Measurements from ENCODE around the gene F10.

Gene F10

DNA sequence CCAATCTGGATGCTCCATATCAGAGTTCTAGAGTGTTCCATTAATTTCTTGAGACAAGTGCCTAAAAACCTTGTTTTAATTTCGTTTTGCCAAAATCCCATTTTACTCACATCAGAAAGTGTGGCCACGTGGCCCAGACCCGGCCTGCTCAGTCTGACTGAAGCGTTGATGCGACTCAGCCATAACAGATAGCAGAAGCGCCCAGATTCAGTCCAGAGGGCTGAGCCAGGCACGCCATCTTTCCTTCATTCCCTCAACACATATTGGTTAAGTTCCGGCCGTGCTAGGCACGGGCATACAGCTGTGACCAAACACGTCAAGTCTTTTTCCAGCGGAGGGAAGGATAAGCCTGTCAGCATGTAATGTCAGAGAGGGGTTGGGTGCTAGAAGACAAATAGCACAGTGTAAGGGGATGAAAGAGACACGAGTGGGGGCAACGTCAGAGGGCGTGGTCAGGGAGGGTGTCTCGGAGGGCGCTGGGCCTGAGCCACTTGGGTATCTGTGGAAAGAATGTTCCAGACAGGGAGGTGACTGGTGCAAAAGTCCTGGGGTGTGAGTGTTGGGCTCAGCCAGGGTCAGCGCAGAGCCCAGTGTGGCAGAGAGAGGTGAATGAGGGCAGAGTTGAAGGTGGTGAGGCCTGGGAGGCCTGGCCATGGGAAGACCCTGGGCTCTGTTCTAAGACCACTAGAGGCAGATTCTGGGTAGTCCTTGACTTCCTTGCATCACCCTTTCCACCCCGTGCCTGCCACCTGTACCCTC, 3.1 kb downstream of the F10 start:
- DNase-seq (ENCODE audit: low spot score in 2 of 2) (no peak), ATAC-seq (no peak)
- Mint-ChIP-seq H3K27ac (no peak overlapping the region), H3K4me1 (peaks cover 17% of the 10 kb centered on the region), H3K4me3 (no peak overlapping the region), H3K9me3 (no peaks in the 10 kb centered on the region), H3K36me3 (no peaks in the 10 kb centered on the region)

DNA sequence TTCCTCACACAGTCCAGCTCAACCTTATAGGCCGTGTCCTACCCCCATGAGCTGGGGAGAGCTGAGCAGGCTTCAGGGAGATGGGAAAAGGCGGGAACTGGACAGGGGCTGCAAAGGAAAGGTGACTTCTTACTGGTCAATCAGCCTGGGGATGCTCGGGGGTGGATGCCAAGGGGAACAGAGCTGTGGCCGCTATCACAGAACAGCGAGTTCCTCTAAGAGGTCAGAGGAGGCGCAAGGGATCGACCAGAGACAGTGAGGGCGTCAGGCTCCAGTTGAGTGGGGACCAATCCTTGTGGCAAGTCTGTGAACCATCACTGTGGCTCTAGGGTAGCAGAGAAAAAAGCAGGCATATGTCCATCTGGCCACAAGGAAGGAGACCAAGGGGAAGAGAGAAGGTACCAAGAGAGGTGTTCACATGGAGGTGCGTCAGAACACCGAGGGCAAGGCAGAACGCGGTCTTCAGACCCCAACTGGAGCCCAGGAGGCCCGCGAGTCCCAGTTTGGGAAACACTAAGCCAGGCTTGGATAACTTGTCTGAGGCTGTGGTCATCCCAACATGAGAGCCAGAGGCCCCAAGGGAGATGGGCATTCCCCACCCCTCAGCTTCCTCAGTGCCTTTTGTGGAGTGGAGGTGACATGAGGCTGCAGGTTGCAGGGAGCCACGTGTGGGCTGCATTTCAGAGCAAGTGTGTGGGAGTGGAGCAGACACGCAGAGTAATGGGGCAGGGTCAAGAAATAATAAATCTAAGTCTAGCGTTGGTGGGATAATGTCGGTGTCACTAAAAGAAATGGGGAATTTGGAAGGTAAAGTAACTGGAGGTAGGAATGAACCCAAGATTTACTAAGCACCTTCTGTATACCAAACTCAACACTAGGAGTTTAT, 3.9 kb downstream of the F10 start:
- H3K4me1 Mint-ChIP-seq, result peaks cover 17% of the 10 kb centered on the region

GRCh38 chr13:113129480-113129879, 6.9 kb downstream of the F10 start:
- Mint-ChIP-seq H3K4me1 (peaks cover 11% of the 10 kb centered on the region), H3K9me3 (no peaks in the 10 kb centered on the region), H3K27ac (no peak overlapping the region), H3K36me3 (no peaks in the 10 kb centered on the region), H3K4me3 (no peak overlapping the region)
- no peak for DNase-seq (ENCODE audit: low spot score in 2 of 2)
- no peak for ATAC-seq

More for the DNA sequence above, 3.9 kb downstream of the F10 start:
- ATAC-seq (no peak), DNase-seq (ENCODE audit: low spot score in 2 of 2) (no peak)
- H3K36me3 Mint-ChIP-seq, result no peaks in the 10 kb centered on the region
- H3K9me3 Mint-ChIP-seq, result no peaks in the 10 kb centered on the region
- H3K27ac Mint-ChIP-seq, result peak overlapping the region; percentile 6
- no peak overlapping the region for H3K4me3 Mint-ChIP-seq

DNA sequence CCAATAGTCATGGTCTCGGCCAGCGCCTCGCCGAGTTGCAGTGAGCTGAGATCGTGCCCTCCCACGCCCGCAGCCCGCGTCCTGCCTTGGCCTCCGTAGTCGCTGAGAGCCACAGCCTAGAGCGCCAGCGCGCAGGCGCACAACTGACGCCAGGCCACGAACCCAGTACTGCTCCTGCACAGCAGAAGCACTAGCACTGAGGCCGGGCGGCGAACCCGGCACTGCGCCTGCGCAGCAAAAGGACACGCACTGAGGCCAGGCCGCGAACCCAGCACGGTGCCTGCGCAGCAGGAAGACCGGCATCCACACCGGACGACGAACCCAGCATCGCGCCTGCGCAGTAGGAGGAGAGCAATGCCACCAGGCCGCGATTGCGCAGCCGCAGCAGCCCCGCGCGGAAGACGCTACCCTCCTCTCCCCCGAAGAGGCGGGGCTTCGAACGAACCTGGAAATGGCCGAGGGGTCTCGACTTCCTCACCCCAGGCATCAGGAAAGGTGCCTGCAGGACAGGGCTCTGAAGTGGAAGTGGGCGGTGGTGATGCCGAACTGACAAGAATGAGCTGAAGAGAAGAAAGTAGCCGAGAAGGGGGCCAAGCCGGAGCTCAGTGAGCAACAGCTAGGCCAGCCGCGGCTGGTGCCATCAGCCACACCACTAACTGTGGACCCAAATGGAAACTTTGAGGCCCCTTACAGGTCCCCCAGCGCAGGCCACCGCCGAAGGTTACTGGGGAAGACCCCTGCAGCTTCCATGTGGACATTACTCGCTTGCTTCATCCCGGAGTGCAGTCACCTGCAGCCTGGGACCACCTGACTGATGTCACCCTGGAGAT, 7.5 kb downstream of the F10 start:
- Mint-ChIP-seq H3K27ac (no peak overlapping the region), H3K9me3 (no peaks in the 10 kb centered on the region), H3K4me1 (peaks cover 11% of the 10 kb centered on the region), H3K4me3 (peak overlapping the region; percentile 49), H3K36me3 (no peaks in the 10 kb centered on the region)
- no peak for DNase-seq (ENCODE audit: low spot score in 2 of 2)
- peak; percentile 74 for ATAC-seq

- no peaks in the 10 kb centered on the region for H3K9me3 Mint-ChIP-seq
- H3K4me3 Mint-ChIP-seq, result no peak overlapping the region
- peaks cover under 1% of the 10 kb centered on the region for H3K4me1 Mint-ChIP-seq
- DNase-seq (ENCODE audit: low spot score in 2 of 2), result no peak
- H3K27ac Mint-ChIP-seq, result no peak overlapping the region
- no peak for ATAC-seq
- H3K36me3 Mint-ChIP-seq, result no peaks in the 10 kb centered on the region
Measured at GRCh38 chr13:113135281-113135760, 12.7 kb downstream of the F10 start.

GRCh38 chr13:113137691-113138298, 15.2 kb downstream of the F10 start:
- DNase-seq (ENCODE audit: low spot score in 2 of 2), result no peak

DNA sequence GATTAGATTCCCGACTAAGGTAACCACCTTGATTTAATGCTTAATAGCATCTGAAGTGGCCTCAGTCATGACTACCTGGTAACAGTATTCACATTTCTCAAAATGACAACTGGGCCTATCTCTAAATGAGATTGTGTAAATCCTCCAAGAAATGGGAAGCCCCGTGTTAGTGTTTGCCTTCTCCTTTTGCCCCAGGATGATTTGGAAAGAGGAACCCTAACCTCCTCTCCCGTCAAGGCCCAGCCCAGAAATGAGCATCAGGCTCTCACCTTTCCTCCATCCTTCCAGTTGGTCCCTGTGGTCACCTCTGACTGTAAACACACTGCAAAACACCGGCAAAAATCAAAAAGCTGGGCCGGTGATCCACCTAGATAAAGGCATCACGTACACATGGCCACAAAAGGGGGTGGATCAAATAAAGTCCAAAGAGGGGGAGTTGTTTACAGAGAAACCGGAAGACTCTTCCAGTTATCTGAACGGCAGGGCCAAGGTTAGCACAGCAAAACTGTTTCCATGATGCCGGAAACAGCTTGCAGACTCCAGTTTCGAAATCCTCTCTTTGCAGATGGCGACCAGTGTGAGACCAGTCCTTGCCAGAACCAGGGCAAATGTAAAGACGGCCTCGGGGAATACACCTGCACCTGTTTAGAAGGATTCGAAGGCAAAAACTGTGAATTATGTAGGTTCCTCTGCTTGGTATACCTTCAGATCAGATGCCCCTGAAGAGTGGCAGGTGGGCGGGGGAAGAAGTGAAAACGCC, 16.4 kb downstream of the F10 start:
- Mint-ChIP-seq H3K4me1 (no peaks in the 10 kb centered on the region), H3K27ac (no peak overlapping the region)
- no peak for DNase-seq (ENCODE audit: low spot score in 2 of 2)

More at GRCh38 chr13:113137691-113138298, 15.2 kb downstream of the F10 start:
- no peaks in the 10 kb centered on the region for H3K36me3 Mint-ChIP-seq
- no peaks in the 10 kb centered on the region for H3K4me1 Mint-ChIP-seq
- H3K4me3 Mint-ChIP-seq, result no peak overlapping the region
- no peak overlapping the region for H3K27ac Mint-ChIP-seq
- no peaks in the 10 kb centered on the region for H3K9me3 Mint-ChIP-seq
- ATAC-seq, result no peak

GRCh38 chr13:113139577-113139976, 17.0 kb downstream of the F10 start:
- H3K4me1 Mint-ChIP-seq, result no peaks in the 10 kb centered on the region
- no peak for ATAC-seq
- no peak for DNase-seq (ENCODE audit: low spot score in 2 of 2)
- no peaks in the 10 kb centered on the region for H3K9me3 Mint-ChIP-seq
- H3K4me3 Mint-ChIP-seq, result no peak overlapping the region
- H3K36me3 Mint-ChIP-seq, result no peaks in the 10 kb centered on the region
- H3K27ac Mint-ChIP-seq, result no peak overlapping the region

More for the DNA sequence above, 16.4 kb downstream of the F10 start:
- Mint-ChIP-seq H3K4me3 (no peak overlapping the region), H3K9me3 (no peaks in the 10 kb centered on the region), H3K36me3 (no peaks in the 10 kb centered on the region)
- ATAC-seq, result no peak

DNA sequence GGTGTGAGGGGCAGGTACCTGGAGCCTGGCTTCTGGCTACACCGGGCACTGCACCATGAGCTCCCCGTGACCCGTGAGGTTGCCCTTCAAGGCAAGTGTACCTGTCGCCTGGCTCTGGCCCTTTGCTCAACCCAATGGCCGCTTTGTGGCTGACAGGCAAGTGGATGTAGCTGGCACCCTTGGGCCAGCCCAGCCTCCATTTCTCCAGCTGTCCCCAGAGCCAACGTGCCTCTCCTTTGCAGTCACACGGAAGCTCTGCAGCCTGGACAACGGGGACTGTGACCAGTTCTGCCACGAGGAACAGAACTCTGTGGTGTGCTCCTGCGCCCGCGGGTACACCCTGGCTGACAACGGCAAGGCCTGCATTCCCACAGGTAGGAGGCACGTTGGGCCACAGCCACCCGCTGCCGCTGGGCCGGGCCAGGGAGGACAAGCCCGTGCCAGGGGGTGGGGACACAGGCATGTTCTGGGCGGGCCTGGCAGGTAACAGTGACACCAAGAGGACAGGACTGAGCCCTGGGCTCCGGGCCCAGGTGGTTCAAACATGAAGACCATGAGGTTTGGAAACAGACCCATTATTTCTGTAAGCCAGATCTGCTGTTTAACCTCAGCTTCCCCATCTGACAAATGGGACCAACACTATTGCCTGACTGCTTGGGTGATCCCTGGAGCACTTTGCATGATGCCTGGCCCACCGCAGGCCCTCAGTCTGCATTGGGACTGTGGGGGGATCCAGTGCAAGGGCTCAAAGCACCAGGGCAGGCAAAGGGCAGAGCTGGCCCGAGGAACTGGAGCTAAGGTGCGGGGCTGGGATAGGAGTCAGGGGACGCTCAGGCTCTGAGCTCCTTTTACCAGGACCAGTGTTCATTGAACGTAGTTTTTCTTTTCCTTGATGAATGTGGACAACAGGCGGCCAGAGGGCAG, 18.3 kb downstream of the F10 start:
- Mint-ChIP-seq H3K27ac (no peak overlapping the region), H3K36me3 (peaks cover 7% of the 10 kb centered on the region), H3K9me3 (peaks cover 5% of the 10 kb centered on the region), H3K4me1 (peaks cover 5% of the 10 kb centered on the region), H3K4me3 (no peak overlapping the region)
- ATAC-seq (no peak), DNase-seq (ENCODE audit: low spot score in 2 of 2) (no peak)

GRCh38 chr13:113141601-113141970, 19.0 kb downstream of the F10 start:
- Mint-ChIP-seq H3K36me3 (peaks cover 7% of the 10 kb centered on the region), H3K27ac (no peak overlapping the region), H3K4me1 (peaks cover 7% of the 10 kb centered on the region), H3K9me3 (peaks cover 5% of the 10 kb centered on the region), H3K4me3 (no peak overlapping the region)
- no peak for ATAC-seq
- DNase-seq (ENCODE audit: low spot score in 2 of 2), result no peak

DNA sequence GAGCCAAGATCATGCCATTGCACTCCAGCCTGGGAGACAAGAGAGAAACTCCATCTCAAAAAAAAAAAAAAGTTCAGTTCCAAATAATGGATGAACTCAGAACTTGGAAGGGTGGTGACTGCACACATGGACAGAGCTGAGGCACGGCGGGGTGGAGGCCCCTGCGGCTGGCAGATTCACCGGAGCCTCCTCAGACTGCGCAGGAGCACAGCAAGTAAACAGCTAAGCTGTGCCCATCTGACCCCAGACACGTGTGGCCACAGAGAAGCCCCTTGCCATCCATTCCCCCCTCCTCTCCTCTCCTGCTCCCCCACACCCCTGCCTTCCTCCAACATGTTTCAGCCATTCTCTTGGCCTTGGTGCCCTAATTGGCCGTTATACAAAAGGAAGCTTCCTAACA, 20.3 kb downstream of the F10 start:
- DNase-seq (ENCODE audit: low spot score in 2 of 2) (no peak), ATAC-seq (no peak)
- peaks cover 7% of the 10 kb centered on the region for H3K36me3 Mint-ChIP-seq
- peaks cover 7% of the 10 kb centered on the region for H3K4me1 Mint-ChIP-seq
- H3K9me3 Mint-ChIP-seq, result peaks cover 5% of the 10 kb centered on the region
- no peak overlapping the region for H3K4me3 Mint-ChIP-seq
- H3K27ac Mint-ChIP-seq, result no peak overlapping the region

GRCh38 chr13:113143466-113144254, 21.1 kb downstream of the F10 start:
- Mint-ChIP-seq H3K36me3 (peaks cover 7% of the 10 kb centered on the region), H3K4me3 (no peak overlapping the region), H3K9me3 (peaks cover 5% of the 10 kb centered on the region), H3K27ac (no peak overlapping the region), H3K4me1 (peaks cover 7% of the 10 kb centered on the region)
- no peak for DNase-seq (ENCODE audit: low spot score in 2 of 2)
- ATAC-seq, result no peak

DNA sequence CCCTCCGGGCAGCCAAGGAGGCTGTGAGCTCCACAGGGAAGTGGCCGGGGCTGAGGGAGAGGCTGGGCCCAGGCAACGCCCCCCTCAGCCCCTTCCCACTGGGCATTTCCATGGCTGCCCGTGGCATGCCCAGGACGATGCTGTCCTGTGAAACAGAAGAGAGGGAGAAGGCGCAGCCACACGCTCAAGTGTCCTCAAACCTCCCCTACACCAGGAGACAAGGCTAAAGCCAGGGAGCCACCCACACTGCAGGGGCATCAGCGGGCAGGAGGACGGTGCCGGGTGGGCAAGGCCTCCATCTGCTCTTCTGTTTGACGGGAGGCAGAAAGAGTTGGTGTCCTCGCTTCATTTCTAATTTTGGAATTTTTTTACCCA, 21.6 kb downstream of the F10 start:
- Mint-ChIP-seq H3K27ac (no peak overlapping the region), H3K4me1 (peaks cover 7% of the 10 kb centered on the region), H3K36me3 (peaks cover 7% of the 10 kb centered on the region), H3K4me3 (no peak overlapping the region), H3K9me3 (peaks cover 5% of the 10 kb centered on the region)
- DNase-seq (ENCODE audit: low spot score in 2 of 2), result no peak
- ATAC-seq, result no peak

All from stimulated activated effector memory CD8-positive, alpha-beta T cell treated with anti-CD3 and anti-CD28 coated beads, Interleukin-12 subunit alpha, Interleukin-12 subunit beta, amount 100 ng/mL, for 72 hours (primary cell).